Measurements from ENCODE around the gene FMO2.

GRCh38 chr1:171172471-171172870 is 12.6 kb upstream of the FMO2 start:
- no peak for TF ChIP-seq POLR2A (IDR thresholded peaks at IDR 0.05)
- TF ChIP-seq, protein P1, sequence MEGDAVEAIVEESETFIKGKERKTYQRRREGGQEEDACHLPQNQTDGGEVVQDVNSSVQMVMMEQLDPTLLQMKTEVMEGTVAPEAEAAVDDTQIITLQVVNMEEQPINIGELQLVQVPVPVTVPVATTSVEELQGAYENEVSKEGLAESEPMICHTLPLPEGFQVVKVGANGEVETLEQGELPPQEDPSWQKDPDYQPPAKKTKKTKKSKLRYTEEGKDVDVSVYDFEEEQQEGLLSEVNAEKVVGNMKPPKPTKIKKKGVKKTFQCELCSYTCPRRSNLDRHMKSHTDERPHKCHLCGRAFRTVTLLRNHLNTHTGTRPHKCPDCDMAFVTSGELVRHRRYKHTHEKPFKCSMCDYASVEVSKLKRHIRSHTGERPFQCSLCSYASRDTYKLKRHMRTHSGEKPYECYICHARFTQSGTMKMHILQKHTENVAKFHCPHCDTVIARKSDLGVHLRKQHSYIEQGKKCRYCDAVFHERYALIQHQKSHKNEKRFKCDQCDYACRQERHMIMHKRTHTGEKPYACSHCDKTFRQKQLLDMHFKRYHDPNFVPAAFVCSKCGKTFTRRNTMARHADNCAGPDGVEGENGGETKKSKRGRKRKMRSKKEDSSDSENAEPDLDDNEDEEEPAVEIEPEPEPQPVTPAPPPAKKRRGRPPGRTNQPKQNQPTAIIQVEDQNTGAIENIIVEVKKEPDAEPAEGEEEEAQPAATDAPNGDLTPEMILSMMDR (IDR thresholded peaks at IDR 0.05) = no peak
- TF ChIP-seq POLR2AphosphoS5 (IDR thresholded peaks at IDR 0.05) = no peak
